IMR-90 (cell line): ENCODE measurements around the gene TCOF1. TPM values are rescaled to one million over a fixed set of nuclear protein-coding genes. Genes with fewer than 3 reads are reported as not detected.

ENCODE experiments used
- ATAC-seq: fragments of 200-7000 bp; cut with Tn5 transposase; 2 replicates; pipeline ENCODE4 v1.9.1; 2020; ENCODE audit warnings: low read depth, mild to moderate bottlenecking, moderate library complexity
- BruUV-seq: library from RNA; stranded (reverse); fragments of 400-500 nt; replicated peaks from 2 replicates; lab custom pipeline; 2021; lab: Mats Ljungman, UMichigan
- CTCF ChIA-PET: fragments of 300-600 bp; formaldehyde crosslinking; extraction: SDS; loops from one replicate; lab custom pipeline; 2021; ENCODE audit warnings: antibody characterized with exemption; lab: Yijun Ruan, JAX
- POLR2A ChIA-PET: fragments of 300-600 bp; sonication (Branson Sonifier 250); formaldehyde crosslinking; loops from one replicate; lab custom pipeline; 2022; ENCODE audit warnings: antibody characterized with exemption; ENCODE audit not compliant: unreplicated experiment; lab: Charles Lee
- DNase-seq: peaks from one replicate; pipeline ENCODE4 v3.0.0; 2013
- H2AFZ ChIP-seq: replicated peaks from 2 replicates; pipeline ENCODE3; 2013; ENCODE audit warnings: low read length, mild to moderate bottlenecking; ENCODE audit not compliant: poor library complexity
- H2AK5ac ChIP-seq: 2 replicates; pipeline ENCODE4 v1.6.1; 2013; ENCODE audit warnings: low read depth, low read length, inconsistent platforms
- H2AK9ac ChIP-seq: replicated peaks from 2 replicates; pipeline ENCODE3; 2013; ENCODE audit warnings: mild to moderate bottlenecking, low read depth, low read length, moderate library complexity; ENCODE audit not compliant: poor library complexity
- H2BK120ac ChIP-seq: 2 replicates; pipeline ENCODE4 v1.6.1; 2013; ENCODE audit warnings: low read depth, low read length, inconsistent platforms
- H2BK15ac ChIP-seq: 3 replicates; pipeline ENCODE4 v1.6.1; 2013; ENCODE audit warnings: low read depth, low read length, inconsistent platforms
- H2BK20ac ChIP-seq: 2 replicates; pipeline ENCODE4 v1.6.1; 2013; ENCODE audit warnings: low read depth, mild to moderate bottlenecking, inconsistent platforms, low read length, moderate library complexity
- H2BK5ac ChIP-seq: 2 replicates; pipeline ENCODE4 v1.6.1; 2013; ENCODE audit warnings: mild to moderate bottlenecking, low read depth, low read length, inconsistent platforms; ENCODE audit not compliant: poor library complexity, severe bottlenecking
- H3K14ac ChIP-seq: replicated peaks from 2 replicates; pipeline ENCODE4 v1.6.1; 2013; ENCODE audit warnings: low read depth, low read length, inconsistent platforms
- H3K18ac ChIP-seq: 2 replicates; pipeline ENCODE4 v1.6.1; 2013; ENCODE audit warnings: low read depth, low read length, control low read depth
- H3K23ac ChIP-seq: 2 replicates; pipeline ENCODE4 v1.6.1; 2013; ENCODE audit warnings: low read depth, low read length, inconsistent platforms
- H3K27ac ChIP-seq: 2 replicates; pipeline ENCODE4 v1.5.1; 2013; ENCODE audit warnings: mild to moderate bottlenecking, control low read depth, low read length; ENCODE audit not compliant: insufficient read depth
- H3K27me3 ChIP-seq: 2 replicates; pipeline ENCODE4 v1.6.1; 2013; ENCODE audit warnings: low read length; ENCODE audit not compliant: control insufficient read depth, insufficient read depth
- H3K36me3 ChIP-seq: 2 replicates; pipeline ENCODE4 v1.6.1; 2013; ENCODE audit warnings: low read length, mixed read lengths; ENCODE audit not compliant: control insufficient read depth, insufficient read depth
- H3K4ac ChIP-seq: 2 replicates; pipeline ENCODE4 v1.6.1; 2013; ENCODE audit warnings: low read depth, low read length, inconsistent platforms
- H3K4me1 ChIP-seq: 2 replicates; pipeline ENCODE4 v1.6.1; 2013; ENCODE audit warnings: low read length, mixed read lengths; ENCODE audit not compliant: control insufficient read depth, insufficient read depth
- H3K4me2 ChIP-seq: 2 replicates; pipeline ENCODE4 v1.6.1; 2013; ENCODE audit warnings: low read depth, mild to moderate bottlenecking, control low read depth, low read length, moderate library complexity
- H3K4me3 ChIP-seq: 2 replicates; pipeline ENCODE4 v1.5.1; 2013; ENCODE audit warnings: low read depth, mild to moderate bottlenecking, control low read depth, low read length, moderate library complexity; ENCODE audit not compliant: insufficient read depth
- H3K56ac ChIP-seq: 2 replicates; pipeline ENCODE4 v1.6.1; 2013; ENCODE audit warnings: low read length, inconsistent platforms; ENCODE audit not compliant: insufficient read depth; ENCODE audit errors: extremely low read depth
- H3K79me1 ChIP-seq, 2 experiments: 2 replicates each; pipeline ENCODE4 v1.6.1; 2013; ENCODE audit warnings: low read length in 2 of 2, inconsistent platforms in 1 of 2, low read depth in 1 of 2
- H3K9ac ChIP-seq: 2 replicates; pipeline ENCODE4 v1.6.1; 2013; ENCODE audit warnings: low read depth, low read length, control low read depth
- H3K9me1 ChIP-seq: 2 replicates; pipeline ENCODE4 v1.6.1; 2013; ENCODE audit warnings: low read length, inconsistent platforms; ENCODE audit not compliant: insufficient read depth
- H3K9me3 ChIP-seq: 2 replicates; pipeline ENCODE4 v1.6.1; 2013; ENCODE audit warnings: low read length; ENCODE audit not compliant: control insufficient read depth, insufficient read depth
- H4K20me1 ChIP-seq: 2 replicates; pipeline ENCODE4 v1.6.1; 2013; ENCODE audit warnings: low read length, inconsistent platforms; ENCODE audit not compliant: insufficient read depth
- H4K5ac ChIP-seq: 2 replicates; pipeline ENCODE4 v1.6.1; 2013; ENCODE audit warnings: mild to moderate bottlenecking, low read depth, low read length, control low read depth
- H4K8ac ChIP-seq, 2 experiments: 2 replicates each; pipeline ENCODE4 v1.6.1; 2013; ENCODE audit warnings: low read depth in 2 of 2, low read length in 2 of 2, control low read depth in 1 of 2, inconsistent platforms in 1 of 2
- H4K91ac ChIP-seq: 2 replicates; pipeline ENCODE4 v1.6.1; 2013; ENCODE audit warnings: low read depth, low read length, inconsistent platforms; ENCODE audit not compliant: insufficient read depth
- CTCF ChIP-seq: conservative IDR thresholded peaks from 2 replicates; pipeline ENCODE4 v1.5.1; 2012; ENCODE audit warnings: mild to moderate bottlenecking, low read depth, low read length, improper control_type of control experiment
- ELK1 ChIP-seq: fragments of 150-350 bp; IDR thresholded peaks from 2 replicates; pipeline ENCODE4 v1.6.1; 2016; ENCODE audit warnings: low read depth, mild to moderate bottlenecking, low read length, moderate library complexity, borderline replicate concordance
- RAD21 ChIP-seq: IDR thresholded peaks from 2 replicates; pipeline ENCODE4 v1.6.1; 2012; ENCODE audit warnings: low read length, improper control_type of control experiment
- WGBS, 2 experiments: methylation state at CpG; one replicate each; pipeline versions ENCODE4 v1.1.5 to v1.1.7; 2013; ENCODE audit warnings: missing lambda C conversion rate in 2 of 2; ENCODE audit not compliant: insufficient read length in 1 of 2; ENCODE audit errors: extremely low coverage in 2 of 2; 5-methylcytosine and 5-hydroxymethylcytosine counted together
- dilution Hi-C: fragments of 300-500 bp; cut with HindIII; formaldehyde crosslinking; loops from one replicate; pipeline ENCODE4 v1.14.3; 2018; ENCODE audit warnings: low sequenced_read_pairs; ENCODE audit not compliant: unreplicated experiment
- in situ Hi-C: fragments of 300-500 bp; cut with MboI; formaldehyde crosslinking; loops from 3 replicates; pipeline ENCODE4 v1.14.3; 2019; ENCODE audit warnings: low sequenced_read_pairs, inconsistent platforms, mixed read lengths
- intact Hi-C: fragments of 100-400 bp; cut with micrococcal nuclease; formaldehyde crosslinking; loops from 2 replicates; pipeline ENCODE4 v1.10.0; 2022
- polyA plus RNA-seq, 3 experiments: library from polyadenylated mRNA; depleted of rRNA; stranded (reverse); fragments of >200 nt; gene quantifications; 2 replicates each; pipeline ENCODE4 v1.2.3, GENCODE V29; 2012; ENCODE audit warnings: low replicate concordance in 1 of 3
- total RNA-seq: library from RNA; depleted of rRNA; stranded (reverse); fragments of >200 nt; gene quantifications from 2 replicates; pipeline ENCODE4 v1.2.3, GENCODE V29; 2012

Gene TCOF1
- total and polyA plus RNA-seq, 2 of the 4 experiments (the other 2 are of a cell fraction): 18.2 to 19.7 TPM

- Histone ChIP-seq H2BK120ac (peak overlapping the region; percentile 71), H2AFZ (peak overlapping the region; percentile 53), H3K18ac (0 out of 2 replicates have a peak overlapping the region, but pooled peaks have one; percentile 38), H3K4me3 (no peak overlapping the region), H2BK5ac (peak overlapping the region; percentile 41), H3K56ac (0 out of 2 replicates have a peak overlapping the region, but pooled peaks have one; percentile 10), H4K8ac (peak overlapping the region in 1 of 2 experiments; percentile 8; a peak in 2 of 4 replicates), H3K23ac (peak overlapping the region; percentile 78; the same call in 1 of the 2 replicates), H4K91ac (peak overlapping the region; percentile 46), H3K4ac (peak overlapping the region; percentile 60), H2AK5ac (peak overlapping the region; percentile 84; the same call in 1 of the 2 replicates), H3K4me1 (peaks cover 19% of the 10 kb centered on the region), H3K9ac (no peak overlapping the region), H4K5ac (peak overlapping the region; percentile 19; the same call in 1 of the 2 replicates), H2BK20ac (peak overlapping the region; percentile 33; the same call in 1 of the 2 replicates), H3K27me3 (no peaks in the 10 kb centered on the region), H3K4me2 (no peak overlapping the region), H2AK9ac (peak overlapping the region; percentile 84), H2BK15ac (peak overlapping the region; percentile 58; the same call in 1 of the 3 replicates), H3K36me3 (peaks cover 36% of the 10 kb centered on the region), H3K14ac (peak overlapping the region; percentile 36), H3K9me1 (peaks cover 38% of the 10 kb centered on the region), H4K20me1 (peaks cover 7% of the 10 kb centered on the region; the same call in 1 of the 2 replicates), H3K27ac (peak overlapping the region; percentile 39; the same call in 1 of the 2 replicates), H3K79me1 (peaks cover 0 to 15% of the 10 kb centered on the region in 2 experiments; a peak in 1 of 4 replicates), H3K9me3 (no peaks in the 10 kb centered on the region)
- dilution Hi-C loops (no loop called here), in situ Hi-C loops (no loop called here), intact Hi-C loops (loop anchor here (5.0 kb wide), 1 partner anchor 33 kb away; no protein-coding TSS in a partner anchor)
- BruUV-seq: no TSS peak
- WGBS, 2 experiments: 100% methylated on average over 1 of the region's 12 CpGs; no CpG with 5 or more reads in 1 of the 2 experiments
- CTCF ChIA-PET: interaction anchor here (1.3 kb wide), 2 partner anchors 14 to 22 kb away, joined by 3 read pairs; no protein-coding TSS in a partner anchor
- ATAC-seq (no peak), DNase-seq (no peak)
- POLR2A ChIA-PET: no interaction called here
- TF ChIP-seq RAD21: no peak
- TF ChIP-seq ELK1: no peak
- TF ChIP-seq CTCF: peak; percentile 20; the same call in 1 of the 2 replicates
Measured at GRCh38 chr5:150398722-150399523, 41.4 kb downstream of the TCOF1 start.
